UCSD-AML1 (cell line): ENCODE data around the gene ZACN.

Source experiments
- DNase-seq: peaks from one replicate; lab custom pipeline; 2025; ENCODE audit not compliant: unreplicated experiment; lab: John Stamatoyannopoulos, UW

ZACN gene

DNA sequence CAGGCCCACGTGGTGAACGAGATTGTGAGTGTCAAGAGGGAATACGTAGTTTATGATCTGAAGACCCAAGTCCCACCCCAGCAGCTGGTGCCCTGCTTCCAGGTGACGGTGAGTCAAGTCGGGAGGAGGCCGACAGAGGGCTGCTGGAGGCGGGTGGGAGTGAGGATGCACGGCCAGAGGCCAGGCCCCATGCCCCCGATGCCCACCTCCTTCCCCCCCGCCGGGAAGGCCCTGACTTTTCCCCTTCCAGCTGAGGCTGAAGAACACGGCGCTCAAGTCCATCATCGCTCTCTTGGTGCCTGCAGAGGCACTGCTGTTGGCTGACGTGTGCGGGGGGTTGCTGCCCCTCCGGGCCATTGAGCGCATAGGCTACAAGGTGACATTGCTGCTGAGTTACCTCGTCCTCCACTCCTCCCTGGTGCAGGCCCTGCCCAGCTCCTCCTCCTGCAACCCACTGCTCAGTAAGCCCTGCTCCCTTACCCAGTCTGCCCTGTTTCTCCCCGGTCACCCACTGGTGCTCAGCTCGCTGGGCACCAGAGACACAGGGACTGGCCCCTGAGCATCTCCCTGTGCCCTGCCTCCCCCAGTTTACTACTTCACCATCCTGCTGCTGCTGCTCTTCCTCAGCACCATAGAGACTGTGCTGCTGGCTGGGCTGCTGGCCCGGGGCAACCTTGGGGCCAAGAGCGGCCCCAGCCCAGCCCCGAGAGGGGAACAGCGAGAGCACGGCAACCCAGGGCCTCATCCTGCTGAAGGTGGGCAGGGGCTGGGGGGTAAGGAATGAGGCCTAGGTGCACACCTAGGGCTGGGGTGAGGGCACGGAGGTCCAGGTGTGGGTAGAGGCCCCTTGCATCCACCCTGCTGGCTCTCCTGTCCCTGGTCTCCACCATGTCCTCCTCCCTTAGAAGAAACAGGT is 2.6 kb downstream of the ZACN start:
- no peak for DNase-seq

DNA sequence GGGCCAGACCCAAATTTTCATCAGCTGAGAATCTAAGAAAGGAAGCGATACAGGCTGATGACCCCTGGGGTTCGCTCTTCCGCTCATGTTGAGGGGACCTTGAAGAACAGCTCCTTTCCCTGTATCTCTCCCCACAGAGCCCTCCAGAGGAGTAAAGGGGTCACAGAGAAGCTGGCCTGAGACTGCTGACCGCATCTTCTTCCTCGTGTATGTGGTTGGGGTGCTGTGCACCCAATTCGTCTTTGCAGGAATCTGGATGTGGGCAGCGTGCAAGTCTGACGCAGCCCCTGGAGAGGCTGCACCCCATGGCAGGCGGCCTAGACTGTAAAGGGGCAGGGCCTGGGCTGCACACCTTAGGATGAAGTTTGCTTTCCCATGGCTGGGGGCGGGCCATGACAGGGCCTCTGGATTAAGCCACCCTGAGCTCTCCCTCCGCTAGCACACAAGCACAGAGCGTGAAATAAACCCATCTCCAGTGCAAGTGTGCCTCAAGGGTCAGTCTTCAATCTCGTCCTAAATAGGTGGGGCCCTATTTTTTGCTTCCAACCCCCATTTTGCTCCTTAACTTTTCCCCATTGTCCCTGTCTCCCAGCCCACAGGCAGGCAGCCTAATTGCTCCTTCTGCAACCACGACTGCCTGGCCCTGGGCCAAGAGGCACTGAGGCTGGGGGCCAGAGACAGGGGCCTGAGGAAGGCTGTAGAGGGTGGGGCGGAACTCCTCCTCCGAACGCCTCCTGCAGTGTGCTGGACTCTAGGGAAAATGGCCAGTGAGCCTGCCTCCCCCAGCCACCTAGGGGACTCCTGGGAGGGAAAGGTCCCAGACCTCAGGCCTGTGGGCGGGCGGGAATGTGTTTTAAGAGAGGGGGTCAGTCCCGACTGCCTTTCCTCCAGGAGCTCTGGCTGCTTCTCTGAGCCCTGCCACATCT is 3.6 kb downstream of the ZACN start:
- DNase-seq, result no peak

DNA sequence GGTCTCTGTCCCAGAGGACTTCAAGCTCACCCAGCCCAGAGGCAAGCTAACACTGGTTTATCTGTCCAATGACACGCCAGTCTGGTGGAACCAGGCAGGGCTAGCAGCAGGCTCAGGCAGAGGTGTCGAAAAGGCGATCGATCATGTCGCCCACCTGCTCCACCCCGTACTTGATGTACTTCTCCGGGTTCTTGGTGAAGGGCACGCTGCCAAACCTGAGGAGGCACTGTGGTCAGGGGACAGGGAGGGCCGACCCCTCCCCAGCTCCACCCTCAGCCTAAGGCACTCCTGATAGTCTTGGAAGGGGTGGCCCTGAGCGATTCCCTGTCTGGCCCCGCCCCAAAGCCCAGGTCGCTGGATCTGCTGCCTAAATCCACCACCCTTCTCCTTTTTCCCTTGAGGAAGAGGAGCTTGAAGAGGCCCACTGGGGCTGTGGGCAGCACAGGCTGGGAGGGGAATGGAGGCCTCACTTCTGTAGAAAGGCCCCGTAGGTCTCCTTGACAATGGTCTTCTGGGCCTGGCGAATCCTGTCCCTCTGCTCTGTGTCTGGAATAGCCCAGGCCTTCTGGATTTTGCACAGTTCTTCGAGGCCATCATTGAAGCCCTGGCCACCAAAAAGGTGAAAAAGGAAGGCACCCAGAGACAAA is 4.7 kb downstream of the ZACN start:
- DNase-seq, result no peak

DNA sequence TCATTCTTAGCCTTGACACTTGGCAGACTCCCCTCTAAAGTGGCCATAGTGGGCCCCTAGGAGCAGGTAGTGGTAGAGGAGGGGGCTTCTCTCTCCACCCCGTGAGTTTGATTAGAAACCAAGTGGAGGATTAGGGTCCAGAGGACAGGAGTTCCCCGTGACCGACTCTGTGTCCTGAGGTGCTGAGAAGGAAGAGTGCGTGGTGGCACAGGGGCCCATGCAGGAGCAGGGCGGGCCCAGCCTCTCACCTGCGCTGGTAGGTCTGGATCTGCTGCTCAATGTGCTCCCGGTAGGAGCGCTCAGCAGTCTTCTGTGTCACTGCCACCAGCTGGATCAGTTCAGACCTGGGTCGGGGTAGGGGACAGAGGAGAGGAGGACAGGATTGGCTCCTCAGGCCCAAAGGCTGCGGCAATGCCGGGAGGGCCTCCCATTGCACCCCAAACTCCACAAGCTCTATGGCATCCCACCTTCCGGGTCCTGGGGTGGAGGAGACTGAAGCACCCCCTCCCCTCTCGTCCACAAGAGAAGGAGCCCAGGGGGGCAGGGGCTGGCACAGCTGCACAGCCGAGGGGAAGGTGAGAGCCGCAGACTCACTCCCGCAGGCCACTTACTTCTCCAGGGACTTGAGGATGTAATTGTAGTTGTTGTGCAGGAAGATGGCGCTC is 6.2 kb downstream of the ZACN start:
- DNase-seq, result no peak

DNA sequence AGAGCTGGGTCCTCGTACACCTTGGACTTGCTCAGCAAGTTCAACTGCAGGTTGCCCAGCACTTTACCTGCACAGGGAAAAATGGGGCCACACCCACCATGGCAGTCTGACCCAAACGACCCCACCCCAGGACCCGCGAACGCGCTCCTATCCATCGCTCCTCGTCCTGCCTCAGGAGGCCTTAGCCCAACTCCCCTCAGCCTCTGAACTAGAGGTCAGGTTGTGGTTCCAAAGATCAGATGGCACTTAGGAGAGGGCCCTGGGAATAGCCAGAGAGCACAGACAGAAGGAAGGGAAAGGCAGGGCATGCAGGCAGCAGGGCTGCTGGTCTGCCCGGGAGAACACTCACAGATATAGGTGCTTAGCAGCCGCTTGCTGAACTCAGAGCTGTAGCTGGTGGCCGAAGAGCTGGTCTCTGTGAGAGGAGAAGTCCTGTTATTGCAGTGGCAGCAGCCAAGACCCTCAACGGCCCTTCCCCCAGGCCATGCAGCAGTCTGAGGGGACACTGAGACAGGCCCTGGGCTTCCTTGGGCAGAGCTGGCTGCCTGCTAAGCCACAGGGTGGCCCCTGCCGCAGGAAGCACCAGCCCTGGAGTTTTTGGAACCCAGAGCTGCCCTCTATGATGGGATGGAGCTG is 6.9 kb downstream of the ZACN start:
- no peak for DNase-seq

DNA sequence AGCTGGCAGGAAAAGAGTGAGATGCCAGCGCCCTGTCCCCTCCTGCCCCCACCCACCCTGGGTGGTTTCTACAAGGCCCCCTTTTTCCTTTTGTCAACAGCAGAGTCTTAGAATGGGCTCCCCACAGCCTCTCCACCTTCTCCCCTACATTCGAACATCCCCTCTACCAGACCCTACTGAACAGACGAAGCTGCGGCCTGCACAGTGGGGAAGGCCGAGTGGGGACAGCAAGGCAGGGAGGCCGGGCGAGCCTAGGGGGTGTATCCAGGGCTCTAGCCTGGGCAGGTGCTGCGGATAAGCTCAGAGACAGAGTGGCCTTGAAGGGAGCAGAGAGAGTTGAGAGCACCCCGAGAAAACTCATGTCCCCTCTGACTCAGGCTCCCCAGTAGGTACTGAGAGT is 7.4 kb downstream of the ZACN start:
- DNase-seq, result no peak

DNA sequence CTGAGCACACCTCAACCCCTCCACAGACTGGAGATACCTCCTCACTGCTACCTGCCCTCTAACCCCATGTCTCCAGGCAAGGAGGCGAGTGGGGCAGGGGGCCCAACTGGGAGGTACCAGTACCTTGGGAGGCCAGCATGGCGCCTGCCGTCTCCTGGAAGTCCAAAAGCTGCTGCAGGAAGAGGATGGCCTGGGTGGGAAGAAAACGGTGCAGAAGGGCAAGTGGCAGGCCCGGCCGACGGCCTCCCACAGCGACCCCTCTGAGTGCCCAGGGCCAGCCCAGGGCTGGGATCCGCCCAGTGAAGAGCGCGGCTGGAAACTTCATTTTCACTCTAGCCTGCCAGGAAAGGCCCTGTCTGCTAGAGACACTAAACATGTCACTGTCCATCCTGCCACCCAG is 8.5 kb downstream of the ZACN start:
- DNase-seq, result no peak

DNA sequence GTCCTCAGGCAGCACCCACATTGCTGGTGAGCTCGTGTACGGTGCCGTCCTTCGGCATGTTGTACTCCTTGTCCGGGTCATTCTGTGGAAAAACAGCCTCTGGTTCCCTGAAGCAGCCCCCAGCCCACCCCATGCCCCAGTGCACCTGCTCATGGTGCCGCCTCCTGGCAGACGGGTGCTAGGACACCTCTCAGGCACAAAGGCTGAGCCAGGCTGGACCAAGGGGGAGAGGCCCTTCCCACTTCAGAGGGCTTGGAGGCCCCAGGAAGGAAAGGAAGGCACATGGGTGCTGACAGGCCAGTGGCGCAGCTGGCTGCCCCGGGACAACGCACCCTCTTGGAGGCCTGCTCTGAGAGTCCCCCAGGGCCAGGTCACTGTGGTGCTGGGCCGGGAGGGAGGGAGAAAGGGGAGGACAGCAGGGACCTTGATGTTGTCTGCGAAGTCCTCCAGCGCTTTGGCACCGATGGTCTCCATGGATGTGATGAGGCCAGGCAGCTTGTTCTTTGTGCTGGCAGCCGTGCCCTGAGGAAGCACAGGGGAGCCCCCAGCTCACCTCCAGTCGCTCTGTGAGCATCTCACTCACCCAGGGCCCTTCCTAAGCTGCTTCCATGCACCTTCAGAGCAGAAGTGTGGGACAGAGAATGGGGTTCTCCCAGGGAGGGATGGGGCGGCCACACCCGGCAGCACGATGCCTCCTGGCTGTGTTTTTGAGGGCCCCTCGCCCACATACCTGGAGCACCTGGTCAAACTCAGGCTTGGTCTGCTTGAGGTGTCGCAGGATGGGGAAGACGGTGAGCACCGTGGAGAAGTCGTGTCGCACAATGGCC is 9.3 kb downstream of the ZACN start:
- DNase-seq, result no peak

DNA sequence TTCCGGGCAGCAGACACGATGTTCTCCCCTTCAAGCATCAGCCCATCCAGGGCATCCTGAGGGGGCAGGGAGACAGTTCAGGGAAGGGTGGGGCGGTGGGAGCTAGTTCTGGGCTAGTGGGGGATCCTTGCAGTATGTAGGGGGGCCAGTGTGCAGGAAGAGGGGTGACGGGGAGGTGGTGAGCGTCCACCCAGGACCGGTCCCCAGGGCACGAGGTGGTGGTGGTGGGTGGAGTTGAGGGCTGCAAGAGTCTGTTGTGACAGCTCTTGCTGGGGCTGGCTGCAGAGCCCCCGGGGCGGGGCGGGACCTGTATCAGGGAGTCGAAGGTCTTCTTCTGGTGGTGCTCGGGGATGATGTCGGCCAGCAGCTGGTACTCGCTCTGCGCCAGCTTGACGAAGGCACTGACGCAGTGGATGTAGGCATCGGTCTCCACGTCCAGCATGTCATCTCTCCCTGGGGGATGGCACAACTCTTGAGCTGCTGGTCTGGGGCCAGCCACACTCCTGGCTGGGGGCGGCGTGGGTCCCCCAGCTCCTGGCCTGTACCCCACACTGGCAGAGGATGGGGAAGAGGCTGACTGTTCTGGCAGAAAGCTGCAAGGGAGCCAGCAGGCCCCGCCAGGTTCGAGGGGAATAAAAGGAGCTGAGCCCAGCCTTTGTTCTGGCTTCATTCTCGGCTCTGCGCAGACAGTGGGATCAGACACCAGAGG is 10.0 kb downstream of the ZACN start:
- DNase-seq, result no peak

DNA sequence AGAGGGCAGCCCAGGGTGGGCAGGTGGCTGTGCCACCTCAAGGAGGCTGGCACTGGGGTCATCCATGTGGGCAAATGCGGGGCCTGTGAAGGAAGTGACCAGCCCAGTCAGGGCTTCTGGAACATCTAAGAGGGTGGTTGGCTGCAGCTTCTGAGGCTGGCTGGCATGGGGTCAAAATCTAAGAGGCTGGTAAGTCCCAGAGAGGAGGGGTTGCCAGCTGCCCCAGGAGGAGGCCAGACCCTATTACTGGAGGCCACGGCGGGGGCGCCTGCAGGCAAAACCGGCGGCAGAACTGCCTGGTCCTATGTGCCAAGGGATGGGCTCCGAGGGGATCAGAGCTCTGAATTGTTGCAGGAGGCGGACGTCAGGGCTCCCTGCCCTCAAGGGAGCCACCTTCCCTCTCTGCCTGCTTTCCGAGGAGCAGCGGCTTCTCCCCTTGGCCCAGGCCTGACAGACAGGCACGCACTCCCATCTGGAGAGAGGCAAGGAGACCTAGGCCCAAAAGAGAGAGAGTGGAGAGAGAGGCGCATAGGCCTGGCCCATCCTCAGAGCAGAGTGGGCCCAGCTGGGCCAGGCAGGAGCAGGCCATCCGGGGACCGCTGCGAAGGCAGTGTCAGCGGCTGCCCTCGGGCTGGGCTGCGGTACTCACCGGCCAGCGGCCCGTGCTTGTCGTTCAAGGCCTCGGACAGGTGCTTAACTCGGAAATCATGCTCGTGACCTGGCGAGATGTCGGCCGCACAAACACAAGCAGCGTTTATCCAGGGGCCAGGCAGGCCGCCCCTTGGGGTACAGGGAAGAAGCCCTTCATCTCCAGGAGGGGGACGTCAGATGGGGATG is 10.9 kb downstream of the ZACN start:
- DNase-seq, result no peak

DNA sequence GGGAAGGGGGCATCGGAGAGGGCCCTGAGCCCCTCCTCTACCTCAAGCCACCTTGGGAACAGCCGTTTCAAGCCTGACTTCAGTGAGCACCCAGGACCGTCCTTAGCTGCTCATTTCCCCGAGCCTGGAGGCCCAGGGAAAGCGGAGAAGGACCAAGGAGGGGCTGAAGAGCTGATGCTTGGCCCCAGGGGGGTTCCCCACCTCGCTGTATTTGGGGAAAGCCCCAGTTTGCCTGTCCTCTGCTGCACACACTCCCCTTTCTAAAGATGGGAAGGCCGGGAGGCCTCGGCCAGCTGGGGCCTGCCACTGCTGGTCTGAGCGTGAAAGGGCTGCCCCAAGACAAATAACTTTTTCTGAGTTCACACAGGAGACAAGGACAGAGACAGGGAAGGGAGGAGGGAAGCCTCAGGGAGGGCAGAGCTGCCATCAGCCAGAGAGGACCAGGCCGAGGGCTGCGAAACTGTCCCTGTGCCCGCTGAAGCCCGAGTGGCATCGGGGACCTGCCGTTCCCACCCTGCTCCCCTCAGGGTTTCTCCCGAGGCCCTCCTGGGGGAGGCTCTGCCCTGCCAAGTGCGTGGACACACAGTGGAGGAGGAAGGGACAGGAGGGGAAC is 11.6 kb downstream of the ZACN start:
- DNase-seq, result no peak

DNA sequence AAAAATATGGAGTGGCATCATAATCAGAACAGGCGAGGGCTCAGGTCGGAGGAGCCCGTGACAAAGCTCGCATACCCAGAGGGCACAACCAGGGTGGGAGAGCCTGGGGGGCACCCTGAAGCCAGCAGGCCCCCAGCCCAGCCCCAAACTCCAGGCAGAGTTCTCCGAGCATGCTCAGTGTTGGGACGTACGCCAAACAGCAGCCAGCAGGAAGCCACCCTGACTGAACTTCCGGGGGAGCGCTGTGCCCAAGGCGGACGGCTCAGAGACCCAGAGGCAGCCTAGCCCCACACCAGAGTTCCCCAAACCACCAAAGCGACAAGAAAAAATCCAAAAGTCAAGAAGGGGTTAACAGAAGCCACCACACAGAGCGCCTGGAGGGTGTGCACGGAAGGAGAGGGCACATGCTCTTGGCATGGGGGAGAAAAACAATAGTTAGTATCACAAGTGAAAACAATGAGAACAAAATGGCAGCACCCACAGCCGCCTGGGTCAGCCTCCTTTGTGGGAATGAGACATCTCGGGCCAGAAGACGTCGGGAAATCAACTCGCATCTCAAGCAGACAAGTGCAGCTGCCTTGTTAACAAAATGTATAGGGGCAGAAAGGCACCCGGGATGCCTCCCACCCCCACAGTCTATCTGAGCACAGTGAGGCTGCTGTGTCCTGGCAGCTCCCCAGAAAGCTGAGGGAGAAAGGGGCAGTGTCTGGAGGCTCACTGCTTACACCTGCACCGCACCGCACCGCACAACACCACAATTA is 12.7 kb downstream of the ZACN start:
- DNase-seq, result peak; percentile 49

DNA sequence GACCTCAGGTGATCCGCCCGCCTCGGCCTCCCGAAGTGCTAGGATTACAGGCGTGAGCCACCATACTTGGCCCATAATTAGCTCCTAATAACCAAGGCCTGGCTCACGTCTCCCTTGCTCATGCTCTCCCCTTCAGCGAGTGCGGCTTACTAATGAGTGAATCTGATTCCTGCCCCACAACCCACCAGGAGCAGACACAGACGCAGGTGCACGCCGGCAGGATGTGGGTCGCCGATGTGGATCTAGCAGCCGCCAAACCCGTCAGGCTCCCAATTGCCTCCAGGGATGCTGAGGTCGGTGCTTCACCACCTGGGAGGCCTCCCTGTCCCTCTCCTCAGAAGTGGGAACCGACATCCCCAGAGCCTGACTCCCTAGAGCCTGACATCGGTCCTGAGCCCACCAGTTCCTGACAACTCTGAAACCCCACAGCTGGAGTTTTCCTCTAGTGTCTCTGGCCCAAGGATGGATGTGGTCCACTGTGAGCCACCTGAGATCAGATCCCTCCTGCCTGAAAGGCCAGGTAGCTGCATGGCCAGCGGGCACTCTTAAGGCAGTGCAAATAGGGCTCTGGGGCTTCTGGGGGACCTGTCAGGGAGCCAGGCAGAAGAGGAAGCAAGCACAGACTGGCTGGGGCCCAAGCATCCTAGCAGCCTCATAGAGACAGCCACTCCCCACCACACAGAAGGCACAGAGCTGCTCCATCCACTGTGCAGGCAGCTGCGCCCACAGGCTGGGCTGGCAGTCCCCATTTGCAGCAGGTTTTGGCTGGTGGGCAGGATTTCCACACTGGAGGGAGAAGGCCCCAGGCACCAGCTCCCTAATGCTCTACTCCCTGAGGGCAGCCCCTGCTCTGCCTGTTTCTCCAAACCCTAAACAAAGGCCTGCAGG is 13.8 kb downstream of the ZACN start:
- no peak for DNase-seq

DNA sequence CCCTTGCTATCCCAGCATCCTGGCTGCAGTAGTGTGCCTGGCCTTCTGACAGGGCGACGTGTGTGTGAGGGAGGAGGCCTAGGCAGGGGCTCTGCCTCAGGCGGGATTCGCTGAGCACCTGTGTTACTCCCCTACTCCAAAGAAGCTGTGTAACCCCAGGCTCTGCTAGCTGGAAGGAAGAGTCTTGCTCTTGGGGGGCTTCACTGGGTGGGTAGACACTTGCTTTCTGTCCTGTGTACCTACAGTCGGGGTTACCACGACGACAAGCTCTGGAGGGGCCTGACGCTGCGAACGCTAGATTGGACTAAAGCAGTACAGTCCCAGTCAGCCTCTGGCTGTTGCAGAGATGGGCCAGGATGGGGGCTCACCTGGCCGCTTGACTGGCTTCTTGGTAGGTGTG is 15.1 kb downstream of the ZACN start:
- no peak for DNase-seq

DNA sequence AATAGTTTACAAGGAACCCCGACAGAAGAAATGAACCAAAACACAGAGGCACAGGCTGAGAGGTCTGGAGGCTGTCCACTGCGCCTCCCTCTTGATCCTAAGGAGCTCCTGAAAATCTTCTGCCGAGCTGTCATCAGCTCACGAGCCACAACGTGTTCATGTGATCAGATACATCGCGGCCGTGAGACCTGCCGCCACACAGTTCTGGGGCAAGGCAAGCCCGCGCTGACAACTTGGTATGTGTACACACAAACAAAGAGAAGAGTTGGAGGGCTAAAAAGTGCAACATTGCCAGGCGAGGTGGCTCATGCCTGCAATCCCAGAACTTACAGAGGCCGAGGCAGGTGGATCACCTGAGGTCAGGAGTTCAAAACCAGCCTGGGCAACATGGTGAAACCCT is 17.0 kb downstream of the ZACN start:
- DNase-seq, result no peak

DNA sequence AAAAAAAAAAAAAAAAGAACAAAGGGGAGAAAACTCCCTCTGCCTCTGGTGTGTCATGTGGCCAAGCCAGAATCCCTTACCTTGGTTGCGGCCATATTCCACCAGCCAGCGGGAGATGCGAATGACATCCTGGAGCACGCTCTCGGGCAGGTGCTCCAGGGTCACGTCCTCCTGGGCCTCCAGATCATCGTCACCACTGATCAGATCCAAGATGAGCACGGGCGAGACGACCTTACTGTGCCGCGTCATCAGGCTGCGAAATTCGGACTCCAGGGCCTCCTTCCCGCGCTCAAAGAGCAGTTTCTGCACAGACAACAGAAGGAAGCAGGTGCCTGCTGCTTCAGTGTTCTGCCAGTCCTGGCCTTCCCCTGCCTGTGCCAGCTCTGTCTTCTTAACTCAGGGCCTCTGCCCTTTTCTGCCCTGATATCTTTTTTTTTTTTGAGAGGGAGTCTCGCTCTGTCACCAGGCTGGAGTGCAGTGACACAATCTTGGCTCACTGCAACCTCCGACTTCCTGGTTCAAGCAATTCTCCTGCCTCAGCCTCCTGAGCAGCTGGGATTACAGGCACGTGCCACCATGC is 18.8 kb downstream of the ZACN start:
- no peak for DNase-seq
